Fibroblast of the conjunctiva (primary cell): ENCODE data around the gene DNAJC8.
A peak's percentile ranks its signal among the peaks of the same experiment; 100 is the strongest.

Experiments
- DNase-seq: peaks from one replicate; pipeline ENCODE4 v3.0.0-alpha.2; 2010; ENCODE audit warnings: low read depth

Gene DNAJC8

GRCh38 chr1:28249866-28250295 is 17.1 kb upstream of the DNAJC8 start:
- DNase-seq, result no peak

DNA sequence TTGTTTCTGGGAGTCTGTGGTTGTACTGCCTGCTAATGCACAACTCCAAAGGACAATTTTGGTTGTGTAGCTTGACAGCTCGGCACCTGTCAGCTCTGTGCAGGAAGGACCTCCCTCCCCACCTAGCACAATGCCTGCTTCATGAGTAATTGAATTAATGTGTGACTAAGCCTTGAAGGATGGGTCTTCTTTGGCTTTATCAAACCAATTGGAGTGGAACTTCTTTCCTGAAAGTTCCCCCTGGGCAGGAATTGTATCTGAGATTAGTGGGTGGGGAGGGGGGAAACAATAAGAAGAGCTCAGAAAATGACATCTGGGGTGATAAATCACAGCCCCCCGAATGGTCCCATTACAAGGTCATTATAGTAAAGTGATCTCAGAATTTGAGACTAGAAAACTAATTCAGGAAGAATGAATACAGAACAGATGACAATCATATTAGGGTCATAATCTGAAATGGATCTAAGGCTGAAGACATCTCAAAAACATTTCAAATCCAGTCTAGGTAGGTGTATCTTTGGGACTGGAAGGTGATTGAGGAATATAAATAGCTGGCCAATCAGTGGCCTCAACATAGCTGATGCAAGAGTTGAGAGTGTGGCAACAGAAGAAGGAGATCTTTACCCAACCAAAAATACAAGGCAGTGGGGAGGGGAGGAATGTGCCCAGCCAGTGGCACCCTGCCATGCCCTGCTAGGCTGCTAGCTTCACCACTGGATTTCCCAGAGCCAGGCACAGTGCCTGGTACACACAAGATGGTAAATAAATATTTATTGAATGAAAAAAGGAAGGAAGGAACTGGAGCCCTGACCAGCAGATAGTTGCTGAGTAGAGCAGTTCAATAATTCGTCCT is 16.4 kb upstream of the DNAJC8 start:
- DNase-seq, result peak; percentile 79

- peak; percentile 74 for DNase-seq
These were observed 15.6 kb upstream of the DNAJC8 start for GRCh38 chr1:28248273-28249012.

- DNase-seq, result no peak
These were observed 14.9 kb upstream of the DNAJC8 start for GRCh38 chr1:28247612-28248272.

DNA sequence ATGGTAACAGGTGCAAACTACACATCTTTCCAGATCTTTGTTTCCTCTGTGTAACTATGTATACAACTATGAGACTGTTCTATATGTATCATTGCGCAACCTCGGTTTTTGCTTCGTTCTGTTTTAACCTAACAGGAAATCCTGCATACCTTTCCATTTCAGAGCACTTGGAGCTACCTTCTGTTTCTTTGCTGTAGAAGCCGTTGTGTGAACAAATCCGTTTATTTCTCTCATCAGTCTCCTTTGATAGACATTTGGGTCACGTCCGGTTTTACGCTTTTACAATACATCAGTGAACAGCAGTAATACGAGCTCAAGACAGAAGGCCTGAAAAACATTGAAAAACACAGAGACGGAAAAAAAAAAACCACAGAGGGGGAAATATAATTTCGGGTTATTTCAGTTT is 13.6 kb upstream of the DNAJC8 start:
- DNase-seq, result no peak

DNA sequence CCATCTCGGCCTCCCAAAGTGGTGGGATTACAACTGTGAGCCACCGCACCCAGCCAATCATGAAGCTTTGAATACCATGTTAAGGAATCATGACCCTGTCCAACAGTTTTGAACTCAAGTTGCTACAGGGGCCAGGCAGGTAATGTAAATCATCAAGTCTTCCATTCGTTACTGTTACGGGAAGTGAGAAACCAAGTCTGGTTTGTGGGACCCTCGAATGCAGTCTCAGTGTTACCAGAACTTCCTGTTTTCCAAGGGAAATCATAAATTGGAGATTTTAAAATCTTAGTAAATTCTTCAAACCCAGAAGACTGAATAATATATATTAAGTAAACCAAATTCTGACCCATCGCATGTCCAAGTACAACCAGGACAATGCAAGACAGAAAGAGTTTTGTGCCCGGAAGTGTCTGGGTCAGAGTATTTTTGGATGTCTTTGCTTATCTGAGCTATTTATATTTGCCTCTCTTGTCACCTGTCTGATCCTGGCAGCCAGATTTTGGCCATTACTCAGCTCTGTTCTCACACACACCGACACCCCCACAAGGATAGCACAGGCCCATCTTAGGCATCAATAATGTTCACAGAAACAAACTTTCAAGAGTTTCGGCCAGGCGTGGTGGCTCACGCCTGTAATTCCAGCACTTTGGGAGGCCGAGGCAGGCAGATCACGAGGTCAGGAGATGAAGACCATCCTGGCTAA is 11.9 kb upstream of the DNAJC8 start:
- no peak for DNase-seq

- no peak for DNase-seq
These were observed 11.0 kb upstream of the DNAJC8 start for GRCh38 chr1:28243685-28244311.

GRCh38 chr1:28241638-28242241 is 8.9 kb upstream of the DNAJC8 start:
- DNase-seq, result no peak

DNA sequence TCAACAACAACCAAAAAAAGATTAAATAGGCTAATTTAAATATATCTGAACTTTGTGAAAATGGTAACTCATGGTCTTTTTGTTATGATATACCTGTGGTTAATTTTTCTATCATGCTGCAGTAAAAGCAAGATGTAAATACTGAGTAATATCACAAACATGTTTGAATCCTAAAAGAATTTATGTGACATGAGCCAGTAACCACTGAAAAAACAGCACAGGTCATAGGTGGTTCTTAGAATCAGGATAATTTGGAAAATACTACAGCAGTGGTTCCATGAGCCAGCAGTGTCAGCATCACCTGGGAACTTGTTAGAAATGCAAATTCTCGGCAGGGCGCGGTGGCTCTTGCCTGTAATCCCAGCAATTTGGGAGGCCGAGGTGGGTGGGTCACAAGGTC is 7.2 kb upstream of the DNAJC8 start:
- DNase-seq, result no peak

DNA sequence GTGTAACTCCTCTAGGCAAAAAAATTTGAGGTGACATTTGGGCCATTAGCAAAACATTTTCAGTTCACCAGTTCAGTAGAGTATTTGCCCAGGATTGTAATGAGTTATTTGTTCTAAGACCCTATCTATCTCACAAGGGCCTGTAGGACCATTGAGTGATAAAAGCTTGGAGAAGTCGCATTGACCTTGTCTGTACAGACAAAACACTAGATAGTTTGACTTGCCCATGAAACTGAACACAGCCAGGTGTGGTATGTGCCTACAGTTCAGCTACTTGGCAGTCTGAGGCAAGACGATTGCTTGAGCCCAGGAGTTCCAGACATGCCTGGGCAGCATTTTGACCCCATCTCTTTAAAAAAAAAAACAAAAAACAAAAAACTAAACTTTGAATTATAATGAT is 6.2 kb upstream of the DNAJC8 start:
- no peak for DNase-seq

GRCh38 chr1:28236656-28237322 is 4.0 kb upstream of the DNAJC8 start:
- no peak for DNase-seq

DNA sequence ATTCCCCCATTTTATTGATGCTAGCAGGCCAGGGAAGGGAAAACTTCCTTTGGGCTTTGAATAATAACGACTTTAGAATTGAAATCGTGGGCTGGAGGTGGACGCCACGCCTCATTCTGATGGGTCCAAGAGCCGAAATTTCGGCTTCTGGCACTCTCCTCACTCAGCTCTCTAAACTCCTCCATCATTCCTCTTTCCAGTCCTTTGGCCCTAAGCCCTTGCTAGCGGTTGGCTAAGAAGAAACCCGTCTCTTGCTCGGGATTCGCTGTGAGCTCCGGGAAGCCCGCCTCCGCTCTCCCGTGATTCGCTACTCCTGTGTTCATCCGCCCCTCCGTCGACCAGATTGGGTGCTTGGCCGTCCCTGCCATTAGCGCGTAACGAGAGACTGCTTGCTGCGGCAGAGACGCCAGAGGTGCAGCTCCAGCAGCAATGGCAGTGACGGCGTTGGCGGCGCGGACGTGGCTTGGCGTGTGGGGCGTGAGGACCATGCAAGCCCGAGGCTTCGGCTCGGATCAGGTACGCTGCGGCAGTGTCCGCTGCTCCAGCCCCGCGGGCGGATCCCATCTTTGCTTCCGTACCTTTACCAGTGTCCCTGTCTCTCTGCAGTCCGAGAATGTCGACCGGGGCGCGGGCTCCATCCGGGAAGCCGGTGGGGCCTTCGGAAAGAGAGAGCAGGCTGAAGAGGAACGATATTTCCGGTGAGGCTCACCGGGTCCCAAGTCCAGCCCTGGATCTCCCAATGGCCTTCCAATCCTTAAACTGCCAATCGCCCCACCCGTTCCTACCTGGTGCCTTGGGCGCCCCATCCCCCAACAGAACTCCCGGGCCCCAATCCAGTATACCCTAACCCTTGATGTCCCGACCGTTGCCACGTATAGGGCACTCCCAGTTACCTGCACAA is 3.2 kb upstream of the DNAJC8 start, which contains the start of gene ATP5IF1:
Gene ATP5IF1, plus strand, starts transcription at position 370 of the 901 bp plus-strand sequence. Its CDS starts 60 bp downstream, at position 430.
- DNase-seq, result peak; percentile 96

GRCh38 chr1:28233264-28233606 is 406 bp upstream of the DNAJC8 start:
- no peak for DNase-seq

- no peak for DNase-seq
These were observed 2.8 kb downstream of the DNAJC8 start for GRCh38 chr1:28229996-28230395.

- no peak for DNase-seq
These were observed 3.7 kb downstream of the DNAJC8 start for GRCh38 chr1:28229089-28229488.

GRCh38 chr1:28213315-28213714 is 19.5 kb downstream of the DNAJC8 start:
- no peak for DNase-seq

- no peak for DNase-seq
These were observed 23.1 kb downstream of the DNAJC8 start for GRCh38 chr1:28209700-28210099.

GRCh38 chr1:28208818-28209441 is 23.9 kb downstream of the DNAJC8 start:
- peak; percentile 58 for DNase-seq

DNA sequence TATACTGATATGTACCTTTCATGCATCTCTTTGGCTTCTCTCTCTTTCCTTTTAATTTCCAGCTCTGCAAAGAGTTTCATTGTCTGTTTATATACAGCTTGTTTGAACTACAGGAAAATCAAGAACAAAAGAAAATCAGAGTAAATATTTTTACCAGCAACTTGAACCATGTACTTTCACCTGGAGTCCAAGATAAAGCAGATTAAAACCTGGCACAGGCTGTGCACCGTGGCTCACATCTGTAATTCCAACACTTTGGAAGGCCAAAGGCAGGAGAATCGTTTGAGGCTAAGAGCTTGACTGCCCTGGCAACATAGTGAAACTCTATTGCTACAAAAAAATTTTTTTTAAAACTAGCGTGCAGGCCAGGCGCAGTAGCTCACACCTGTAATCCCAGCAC is 27.6 kb downstream of the DNAJC8 start:
- no peak for DNase-seq
